Esophagus muscularis mucosa (tissue), 4 donors: Measurements from ENCODE around the gene ASTN2. TPM values are rescaled to one million over a fixed set of nuclear protein-coding genes. Genes with fewer than 3 reads are reported as not detected.

Experiments used
- DNase-seq: peaks from one replicate; pipeline ENCODE4 v3.0.0-alpha.2; 2017; ENCODE audit errors: extremely low spot score
- H3K27ac ChIP-seq, 4 donors: fragments of 200-600 bp; sonication (generic); replicated peaks in 1 of 4; 1 replicate in 3 of 4; 2 replicates in 1 of 4; pipeline ENCODE4 v1.5.1; 2016 to 2019; ENCODE audit warnings: mild to moderate bottlenecking in 1 of 4
- H3K27me3 ChIP-seq, 4 donors: fragments of 200-600 bp; sonication (generic); one replicate each; pipeline versions ENCODE4 v1.5.1 to v1.6.0; 2016 to 2019
- H3K36me3 ChIP-seq, 4 donors: fragments of 200-600 bp; sonication (generic); one replicate each; pipeline ENCODE4 v1.5.1; 2016 to 2019
- H3K4me1 ChIP-seq, 4 donors: fragments of 200-600 bp; sonication (generic); one replicate each; pipeline ENCODE4 v1.5.1; 2016 to 2019
- H3K4me3 ChIP-seq, 4 donors: fragments of 200-600 bp; sonication (generic); 1 replicate in 2 of 4; 2 replicates in 2 of 4; pipeline ENCODE4 v1.5.1; 2016 to 2019; ENCODE audit warnings: mild to moderate bottlenecking in 4 of 4, moderate library complexity in 1 of 4
- H3K9me3 ChIP-seq, 4 donors: fragments of 200-600 bp; sonication (generic); 1 replicate in 3 of 4; 2 replicates in 1 of 4; pipeline ENCODE4 v1.5.1; 2016 to 2019
- CTCF ChIP-seq, 3 experiments: fragments of 200-600 bp in 2 of 3; fragments of 450-650 bp in 1 of 3; sonication (generic) in 2 of 3; IDR thresholded peaks; one replicate each; pipeline ENCODE4 v1.5.1; 2017 to 2019; ENCODE audit warnings: antibody characterized with exemption in 3 of 3, mild to moderate bottlenecking in 2 of 3, moderate library complexity in 1 of 3
- EP300 ChIP-seq: sonication (generic); formaldehyde crosslinking; IDR thresholded peaks from one replicate; pipeline ENCODE4 v1.6.1; 2017; ENCODE audit warnings: antibody characterized with exemption
- POLR2A ChIP-seq: fragments of 450-650 bp; IDR thresholded peaks from one replicate; pipeline ENCODE4 v1.6.1; 2017; ENCODE audit warnings: antibody characterized with exemption, moderate library complexity, mild to moderate bottlenecking, low read depth
- POLR2AphosphoS5 ChIP-seq, 2 donors: sonication (generic); formaldehyde crosslinking; IDR thresholded peaks; one replicate each; pipeline ENCODE4 v1.6.1; 2017; ENCODE audit warnings: antibody characterized with exemption in 2 of 2
- WGBS: methylation state at CpG from one replicate; pipeline ENCODE4 v1.1.5; 2018; 5-methylcytosine and 5-hydroxymethylcytosine counted together
- intact Hi-C: fragments of 100-400 bp; cut with DNase I; formaldehyde crosslinking; loops from one replicate; pipeline ENCODE4 v1.15.1; 2023
- total RNA-seq, 4 donors: library from RNA; depleted of rRNA; stranded (reverse); fragments of >200 nt; gene quantifications; one replicate each; pipeline versions ENCODE4 v1.1.0 to v1.2.1, GENCODE V29; 2016

The ASTN2 gene
- total RNA-seq, 4 donors from 2014 or later, result 4.2 to 6.9 (median 5.5) TPM

- Histone ChIP-seq H3K27ac (no peak overlapping the region), H3K36me3 (peaks cover 0 to 11% (median 3%) of the 10 kb centered on the region in 4 donors), H3K4me1 (no peaks in the 10 kb centered on the region), H3K9me3 (no peaks in the 10 kb centered on the region), H3K27me3 (no peaks in the 10 kb centered on the region), H3K4me3 (no peak overlapping the region)
- 87% methylated on average over 5 of the region's 5 CpGs for WGBS
- TF ChIP-seq POLR2A, result no peak
- no peak for DNase-seq
- intact Hi-C loops, result no loop called here
These were observed 1019.8 kb downstream of the ASTN2 start for GRCh38 chr9:116394894-116395698.

- no peaks in the 10 kb centered on the region for H3K27me3 ChIP-seq
- peaks cover 0 to 11% (median 3%) of the 10 kb centered on the region in 4 donors for H3K36me3 ChIP-seq
- no peaks in the 10 kb centered on the region for H3K4me1 ChIP-seq
- intact Hi-C loops, result no loop called here
- no peaks in the 10 kb centered on the region for H3K9me3 ChIP-seq
- no peak overlapping the region for H3K4me3 ChIP-seq
- TF ChIP-seq POLR2A (no peak), POLR2AphosphoS5 (IDR thresholded peaks at IDR 0.05) (no peak), CTCF (IDR thresholded peaks at IDR 0.05) (no peak), EP300 (no peak)
- 98% methylated on average over 6 of the region's 6 CpGs for WGBS
- DNase-seq, result no peak
- no peak overlapping the region for H3K27ac ChIP-seq
These were observed 1020.8 kb downstream of the ASTN2 start for GRCh38 chr9:116394070-116394469.

- H3K9me3 ChIP-seq, result no peaks in the 10 kb centered on the region
- no peaks in the 10 kb centered on the region for H3K27me3 ChIP-seq
- H3K27ac ChIP-seq, result no peak overlapping the region
- no peak for DNase-seq
- TF ChIP-seq EP300 (no peak), POLR2AphosphoS5 (IDR thresholded peaks at IDR 0.05) (no peak), POLR2A (no peak), CTCF (IDR thresholded peaks at IDR 0.05) (no peak)
- intact Hi-C loops, result no loop called here
- H3K4me1 ChIP-seq, result no peaks in the 10 kb centered on the region
- WGBS, result 95% methylated on average over 1 of the region's 1 CpG
- peaks cover 0 to 11% (median 3%) of the 10 kb centered on the region in 4 donors for H3K36me3 ChIP-seq
- H3K4me3 ChIP-seq, result no peak overlapping the region
These were observed 1021.7 kb downstream of the ASTN2 start for GRCh38 chr9:116393198-116393597.

GRCh38 chr9:116391306-116391900, 1023.5 kb downstream of the ASTN2 start:
- Histone ChIP-seq H3K36me3 (peaks cover 0 to 6% (median 2%) of the 10 kb centered on the region in 4 donors), H3K9me3 (no peaks in the 10 kb centered on the region), H3K27ac (no peak overlapping the region), H3K4me3 (no peak overlapping the region), H3K27me3 (no peaks in the 10 kb centered on the region), H3K4me1 (no peaks in the 10 kb centered on the region)
- no peak for DNase-seq
- TF ChIP-seq POLR2A (no peak), POLR2AphosphoS5 (IDR thresholded peaks at IDR 0.05) (no peak), CTCF (IDR thresholded peaks at IDR 0.05) (no peak), EP300 (no peak)
- WGBS, result 91% methylated on average over 4 of the region's 4 CpGs
- intact Hi-C loops, result no loop called here
